Cardiac muscle cell (in vitro differentiated cells and primary cell): ENCODE measurements around the gene UHRF1. TPM values are rescaled to one million over a fixed set of nuclear protein-coding genes. Genes with fewer than 3 reads are reported as not detected.
"Not testable (repeated sequence)": the region's sequence is repeated elsewhere in the genome, so short reads cannot be mapped to it uniquely, and the experiment has no call there.

ENCODE experiments used
- DNase-seq, 2 donors: peaks; one replicate each; pipeline versions ENCODE4 v3.0.0 to v3.0.0-alpha.2; 2010 to 2017; ENCODE audit warnings: low read depth in 1 of 2, low spot score in 1 of 2
- H3K27ac ChIP-seq: fragments of 200-600 bp; sonication (generic); 2 replicates; pipeline ENCODE4 v1.5.1; 2016
- H3K27me3 ChIP-seq: fragments of 200-600 bp; sonication (generic); 2 replicates; pipeline ENCODE4 v1.6.0; 2016; ENCODE audit warnings: control low read depth
- H3K36me3 ChIP-seq: fragments of 200-600 bp; sonication (generic); 2 replicates; pipeline ENCODE4 v1.5.1; 2016; ENCODE audit warnings: control low read depth
- H3K4me1 ChIP-seq: fragments of 200-600 bp; sonication (generic); 2 replicates; pipeline ENCODE4 v1.8.1; 2017; ENCODE audit warnings: low read depth, mild to moderate bottlenecking, mixed run types
- H3K4me3 ChIP-seq: fragments of 200-600 bp; sonication (generic); 2 replicates; pipeline ENCODE4 v1.5.1; 2016; ENCODE audit warnings: mild to moderate bottlenecking
- H3K9me3 ChIP-seq: fragments of 200-600 bp; sonication (generic); 2 replicates; pipeline ENCODE4 v1.5.1; 2017; ENCODE audit warnings: low read depth, mild to moderate bottlenecking, control low read depth
- polyA plus RNA-seq: library from polyadenylated mRNA; unstranded; fragments of >200 nt; fragmentation: Nextera tagmentation; extraction: Ambion mirVana; gene quantifications from 2 replicates; pipeline ENCODE4 v1.2.1, GENCODE V29; 2016
- total RNA-seq: library from RNA; depleted of rRNA; stranded (reverse); fragments of >200 nt; gene quantifications from 2 replicates; pipeline ENCODE4 v1.2.3, GENCODE V29; 2016
- TF ChIP-seq, protein P1 (sequence below): IDR thresholded peaks from 2 replicates; pipeline ENCODE4 v1.5.1; 2012; ENCODE audit warnings: low read depth, mild to moderate bottlenecking, low read length

Gene UHRF1
- total and polyA plus RNA-seq, 2 experiments from 2014 or later: 10.9 to 17.5 TPM

DNA sequence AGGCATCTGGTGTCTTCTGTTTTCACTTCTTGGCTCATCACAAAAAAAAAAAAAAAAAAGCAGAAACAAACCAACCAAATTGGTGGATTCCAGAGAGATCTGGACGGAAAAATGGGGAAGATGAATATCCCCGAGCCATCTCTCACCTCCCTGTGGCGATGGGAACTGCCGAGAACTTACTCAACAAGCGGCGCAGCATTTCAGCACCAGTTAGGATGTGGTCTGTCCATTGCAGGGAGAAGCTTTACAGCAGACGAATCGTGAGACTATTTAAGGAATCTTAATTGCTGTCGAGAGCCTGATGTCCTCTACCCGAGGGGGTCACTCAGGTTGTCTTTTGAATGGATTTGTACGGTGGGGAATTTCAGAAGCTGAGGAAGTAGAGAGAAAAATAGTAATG, 42.4 kb downstream of the UHRF1 start:
- H3K4me1 ChIP-seq: peaks cover 8% of the 10 kb centered on the region
- no peak overlapping the region for H3K4me3 ChIP-seq
- no peaks in the 10 kb centered on the region for H3K27me3 ChIP-seq
- TF ChIP-seq, protein P1, sequence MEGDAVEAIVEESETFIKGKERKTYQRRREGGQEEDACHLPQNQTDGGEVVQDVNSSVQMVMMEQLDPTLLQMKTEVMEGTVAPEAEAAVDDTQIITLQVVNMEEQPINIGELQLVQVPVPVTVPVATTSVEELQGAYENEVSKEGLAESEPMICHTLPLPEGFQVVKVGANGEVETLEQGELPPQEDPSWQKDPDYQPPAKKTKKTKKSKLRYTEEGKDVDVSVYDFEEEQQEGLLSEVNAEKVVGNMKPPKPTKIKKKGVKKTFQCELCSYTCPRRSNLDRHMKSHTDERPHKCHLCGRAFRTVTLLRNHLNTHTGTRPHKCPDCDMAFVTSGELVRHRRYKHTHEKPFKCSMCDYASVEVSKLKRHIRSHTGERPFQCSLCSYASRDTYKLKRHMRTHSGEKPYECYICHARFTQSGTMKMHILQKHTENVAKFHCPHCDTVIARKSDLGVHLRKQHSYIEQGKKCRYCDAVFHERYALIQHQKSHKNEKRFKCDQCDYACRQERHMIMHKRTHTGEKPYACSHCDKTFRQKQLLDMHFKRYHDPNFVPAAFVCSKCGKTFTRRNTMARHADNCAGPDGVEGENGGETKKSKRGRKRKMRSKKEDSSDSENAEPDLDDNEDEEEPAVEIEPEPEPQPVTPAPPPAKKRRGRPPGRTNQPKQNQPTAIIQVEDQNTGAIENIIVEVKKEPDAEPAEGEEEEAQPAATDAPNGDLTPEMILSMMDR: no peak
- H3K27ac ChIP-seq: peak overlapping the region; percentile 84
- DNase-seq: peak in 1 of 2 donors; percentile 78
- no peaks in the 10 kb centered on the region for H3K36me3 ChIP-seq
- H3K9me3 ChIP-seq: no peaks in the 10 kb centered on the region

DNA sequence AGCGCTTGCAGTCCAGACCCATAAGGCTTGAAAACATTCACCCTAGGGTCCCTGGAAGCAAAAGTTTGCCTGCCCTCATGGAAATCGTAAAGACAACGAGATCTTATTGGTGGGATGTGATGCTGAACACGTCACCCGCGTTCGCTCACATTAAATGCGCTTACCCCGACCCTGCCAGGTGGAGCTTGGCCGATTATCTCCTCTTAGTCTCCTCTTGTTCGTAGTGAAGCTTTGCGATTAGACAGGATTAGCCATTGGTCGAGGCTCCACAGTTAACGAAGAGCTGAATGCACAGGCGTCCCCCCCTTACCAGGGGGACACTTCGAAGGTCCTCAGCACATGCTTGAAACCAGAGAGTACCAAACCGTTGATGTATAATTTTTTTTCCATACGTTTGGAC, 43.6 kb downstream of the UHRF1 start:
- Histone ChIP-seq H3K4me3 (no peak overlapping the region), H3K27me3 (no peaks in the 10 kb centered on the region), H3K27ac (peak overlapping the region; percentile 84), H3K9me3 (no peaks in the 10 kb centered on the region), H3K4me1 (peaks cover 8% of the 10 kb centered on the region), H3K36me3 (no peaks in the 10 kb centered on the region)
- no peak for DNase-seq
- TF ChIP-seq, protein P1: no peak

DNA sequence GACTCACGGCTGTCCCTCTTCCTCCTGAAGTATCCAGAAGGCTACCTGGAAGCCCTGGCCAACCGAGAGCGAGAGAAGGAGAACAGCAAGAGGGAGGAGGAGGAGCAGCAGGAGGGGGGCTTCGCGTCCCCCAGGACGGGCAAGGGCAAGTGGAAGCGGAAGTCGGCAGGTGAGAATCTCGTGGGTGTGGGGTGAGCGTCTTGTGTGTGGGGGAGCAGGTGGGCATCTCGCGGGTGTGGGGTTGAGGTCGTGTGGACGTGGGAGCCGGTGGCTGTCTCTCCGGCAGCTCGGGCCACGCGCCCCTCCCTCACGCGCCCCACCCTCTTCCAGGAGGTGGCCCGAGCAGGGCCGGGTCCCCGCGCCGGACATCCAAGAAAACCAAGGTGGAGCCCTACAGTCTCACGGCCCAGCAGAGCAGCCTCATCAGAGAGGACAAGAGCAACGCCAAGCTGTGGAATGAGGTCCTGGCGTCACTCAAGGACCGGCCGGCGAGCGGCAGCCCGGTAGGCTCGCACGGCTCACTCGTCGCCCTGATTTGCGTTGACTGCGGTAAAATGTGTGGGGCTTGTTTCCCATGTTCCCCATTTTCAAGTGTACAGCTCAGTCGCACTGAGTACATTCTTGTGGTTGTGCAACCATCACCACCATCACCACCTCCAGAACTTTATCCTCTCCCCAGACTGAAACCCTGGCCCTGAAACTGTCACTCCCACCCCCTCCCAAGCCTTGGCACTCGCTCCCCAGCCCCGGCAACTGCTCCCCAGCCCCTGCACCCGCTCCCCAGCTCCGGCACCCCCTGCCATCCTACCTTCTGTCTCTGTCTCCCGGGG, 45.2 kb downstream of the UHRF1 start:
- not testable (repeated sequence) for H3K4me1 ChIP-seq, DNase-seq, H3K27me3 ChIP-seq, H3K4me3 ChIP-seq, H3K9me3 ChIP-seq, H3K36me3 ChIP-seq, H3K27ac ChIP-seq

DNA sequence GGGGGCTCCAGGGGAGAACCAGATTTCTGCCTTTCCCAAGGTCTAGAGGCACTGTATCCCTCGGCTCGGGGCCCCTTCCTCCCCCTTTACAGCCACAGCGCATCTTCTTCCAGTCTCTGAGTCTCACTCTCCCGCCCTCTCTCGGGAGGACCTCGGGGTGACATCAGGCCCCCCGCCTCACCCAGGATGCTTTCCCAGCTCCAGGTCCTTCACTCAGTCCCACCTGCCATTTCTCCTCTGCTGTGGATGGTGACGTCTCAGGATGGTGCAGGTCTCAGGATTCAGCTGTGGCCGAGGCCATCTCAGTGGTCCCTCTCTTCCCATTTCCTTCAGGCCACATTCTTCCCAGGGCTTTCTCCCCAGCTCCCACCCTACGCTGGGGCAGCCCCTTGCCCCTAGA, 46.0 kb downstream of the UHRF1 start:
- no peak overlapping the region for H3K4me3 ChIP-seq
- no peaks in the 10 kb centered on the region for H3K36me3 ChIP-seq
- DNase-seq: no peak
- H3K27me3 ChIP-seq: no peaks in the 10 kb centered on the region
- H3K4me1 ChIP-seq: peaks cover 8% of the 10 kb centered on the region
- no peak overlapping the region for H3K27ac ChIP-seq
- no peaks in the 10 kb centered on the region for H3K9me3 ChIP-seq
- TF ChIP-seq, protein P1: no peak

DNA sequence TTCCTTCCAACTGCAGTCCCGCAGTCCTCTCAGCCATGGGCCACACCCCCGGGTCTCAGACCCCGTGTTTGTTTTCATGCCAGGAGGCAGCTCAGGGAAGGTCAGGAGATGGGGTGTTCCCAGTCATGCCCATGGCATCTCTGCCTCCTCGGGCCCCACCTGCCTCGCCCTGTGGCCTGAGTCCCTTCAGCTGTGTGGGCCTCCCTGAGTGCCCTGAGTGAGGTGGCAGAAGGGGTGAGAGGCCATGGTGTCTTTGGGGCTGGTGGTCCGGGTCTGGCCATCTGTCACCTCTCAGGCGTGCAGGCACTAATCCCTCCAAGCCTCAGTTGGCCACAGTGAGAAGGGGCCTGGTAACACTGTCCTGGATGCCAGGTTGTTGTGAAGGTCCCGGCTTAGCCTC, 48.7 kb downstream of the UHRF1 start:
- Histone ChIP-seq H3K27ac (no peak overlapping the region), H3K27me3 (no peaks in the 10 kb centered on the region), H3K4me3 (no peak overlapping the region), H3K9me3 (no peaks in the 10 kb centered on the region), H3K36me3 (no peaks in the 10 kb centered on the region), H3K4me1 (no peaks in the 10 kb centered on the region)
- TF ChIP-seq, protein P1: no peak
- DNase-seq: no peak

DNA sequence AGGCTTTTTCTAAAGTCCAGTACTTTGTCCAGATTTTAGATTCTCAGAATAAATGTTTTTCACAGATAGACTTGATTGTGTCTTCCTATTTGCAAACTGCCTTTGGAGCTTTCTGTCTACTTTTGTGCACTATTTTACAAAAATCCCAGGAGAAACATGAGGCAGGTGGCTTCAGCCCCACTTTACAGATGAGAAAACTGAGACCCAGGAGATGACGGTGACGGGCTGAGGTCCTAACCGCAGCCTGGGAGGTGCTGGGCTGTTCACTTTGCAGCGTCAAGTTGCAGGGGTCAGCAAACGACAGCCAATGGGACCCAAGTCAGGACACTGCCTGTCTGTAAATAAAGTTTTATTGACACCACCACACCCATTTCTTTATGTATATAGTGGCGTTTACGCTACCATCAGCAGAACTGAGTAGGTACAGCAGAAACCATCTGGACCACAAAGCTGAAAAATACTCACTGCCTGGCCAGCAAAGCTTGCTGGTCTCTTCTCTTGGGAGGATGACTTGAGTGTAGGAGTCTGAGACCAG, 52.9 kb downstream of the UHRF1 start:
- no peak for DNase-seq
- no peaks in the 10 kb centered on the region for H3K4me1 ChIP-seq
- H3K27me3 ChIP-seq: no peaks in the 10 kb centered on the region
- no peaks in the 10 kb centered on the region for H3K36me3 ChIP-seq
- H3K27ac ChIP-seq: no peak overlapping the region
- no peaks in the 10 kb centered on the region for H3K9me3 ChIP-seq
- TF ChIP-seq, protein P1: no peak
- H3K4me3 ChIP-seq: no peak overlapping the region
